ENCODE data around the gene KAZN.

KAZN gene

GRCh38 chr1:14780271-14780670, 181.8 kb downstream of the KAZN start (continued):
- no peak for TF ChIP-seq ZNF114 (tag by site-specific recombination; IDR thresholded peaks at IDR 0.05)
- no peak for TF ChIP-seq BCL11B (tag by site-specific recombination; IDR thresholded peaks at IDR 0.05; ENCODE audit: low read depth)
- no peak for TF ChIP-seq PATZ1 (tag by site-specific recombination; IDR thresholded peaks at IDR 0.05)
- no peak for TF ChIP-seq ZNF433 (tag by site-specific recombination; IDR thresholded peaks at IDR 0.05; ENCODE audit: low read depth)
- no peak for TF ChIP-seq ZNF354C (tag by site-specific recombination; IDR thresholded peaks at IDR 0.05; ENCODE audit: borderline replicate concordance, low read depth)
- TF ChIP-seq ZNF133 (tag by site-specific recombination; IDR thresholded peaks at IDR 0.05) = no peak

GRCh38 chr1:14781811-14782210, 183.3 kb downstream of the KAZN start:
- ChIA-PET CTCF (interaction anchor here (0.6 to 0.7 kb wide), 3 partner anchors 16 to 308 kb away, joined by 3 to 4 read pairs (median 4); no protein-coding TSS in a partner anchor), POLR2A (no interaction called here)
- H3K27ac ChIP-seq (ENCODE audit: extremely low read depth, low read depth, low read length) = no peak overlapping the region
- H3K36me3 ChIP-seq (ENCODE audit: control insufficient read depth in 2 of 2, insufficient read depth in 1 of 2, low read length in 2 of 2) = no peaks in the 10 kb centered on the region
- H3K4me1 ChIP-seq (ENCODE audit: control insufficient read depth, insufficient read depth, low read length) = no peaks in the 10 kb centered on the region
- no peak for TF ChIP-seq ZNF274 (IDR thresholded peaks at IDR 0.05; ENCODE audit: low read length)
- no peak for TF ChIP-seq ZNF274 (tag by site-specific recombination; IDR thresholded peaks at IDR 0.05; ENCODE audit: borderline replicate concordance)
- no peak for TF ChIP-seq PRDM6 (tag by site-specific recombination; IDR thresholded peaks at IDR 0.05)
- no peak for TF ChIP-seq IKZF3 (tag by site-specific recombination; IDR thresholded peaks at IDR 0.05)
- TF ChIP-seq ZNF416 (tag by site-specific recombination; IDR thresholded peaks at IDR 0.05) = no peak
- TF ChIP-seq GFI1B (tag by site-specific recombination; IDR thresholded peaks at IDR 0.05) = no peak
- no peak for TF ChIP-seq ZSCAN4 (tag by site-specific recombination; IDR thresholded peaks at IDR 0.05)
- no peak for TF ChIP-seq ZNF19 (tag by site-specific recombination; IDR thresholded peaks at IDR 0.05; ENCODE audit: low read depth)
- TF ChIP-seq ZBTB17 (tag by site-specific recombination; IDR thresholded peaks at IDR 0.05) = no peak
- TF ChIP-seq ZNF18 (tag by site-specific recombination; IDR thresholded peaks at IDR 0.05) = no peak
- no peak for TF ChIP-seq HOXD13 (CRISPR knock-in tag; IDR thresholded peaks at IDR 0.05; ENCODE audit: borderline replicate concordance)
- TF ChIP-seq ZBTB11 (tag by site-specific recombination; conservative IDR thresholded peaks at IDR 0.05; ENCODE audit: low read depth) = no peak
- TF ChIP-seq MEIS1 (CRISPR knock-in tag; IDR thresholded peaks at IDR 0.05; ENCODE audit: borderline replicate concordance) = no peak
- TF ChIP-seq ZNF473 (tag by site-specific recombination; IDR thresholded peaks at IDR 0.05) = no peak
- no peak for TF ChIP-seq ELK4 (IDR thresholded peaks at IDR 0.05; ENCODE audit: borderline replicate concordance, low read depth, low read length)
- no peak for TF ChIP-seq KLF16 (tag by site-specific recombination; IDR thresholded peaks at IDR 0.05)
- TF ChIP-seq ZNF580 (tag by site-specific recombination; IDR thresholded peaks at IDR 0.05) = no peak
- no peak for TF ChIP-seq SCRT2 (tag by site-specific recombination; IDR thresholded peaks at IDR 0.05)
- no peak for TF ChIP-seq ZXDB (tag by site-specific recombination; IDR thresholded peaks at IDR 0.05)
- TF ChIP-seq ZNF132 (tag by site-specific recombination; IDR thresholded peaks at IDR 0.05; ENCODE audit: borderline replicate concordance) = no peak
- H3K9me3 ChIP-seq (ENCODE audit: control insufficient read depth, insufficient read depth, low read depth, low read length) = no peaks in the 10 kb centered on the region
- H3K4me3 ChIP-seq (ENCODE audit: low read depth, low read length) = no peak overlapping the region

Data from HEK293 (cell line).